GM12872 (cell line): Measurements from ENCODE around the gene TNFRSF8.

Experiments
- CTCF ChIP-seq: IDR thresholded peaks from 3 replicates; pipeline ENCODE4 v1.5.1; 2011; ENCODE audit warnings: low read depth, mild to moderate bottlenecking, low read length, moderate library complexity; ENCODE audit not compliant: insufficient read depth

The TNFRSF8 gene

GRCh38 chr1:12091191-12091590 is 28.1 kb downstream of the TNFRSF8 start:
- no peak for TF ChIP-seq CTCF

GRCh38 chr1:12094180-12094579 is 31.1 kb downstream of the TNFRSF8 start:
- TF ChIP-seq CTCF: no peak

GRCh38 chr1:12095452-12096263 is 32.6 kb downstream of the TNFRSF8 start:
- TF ChIP-seq CTCF: no peak

DNA sequence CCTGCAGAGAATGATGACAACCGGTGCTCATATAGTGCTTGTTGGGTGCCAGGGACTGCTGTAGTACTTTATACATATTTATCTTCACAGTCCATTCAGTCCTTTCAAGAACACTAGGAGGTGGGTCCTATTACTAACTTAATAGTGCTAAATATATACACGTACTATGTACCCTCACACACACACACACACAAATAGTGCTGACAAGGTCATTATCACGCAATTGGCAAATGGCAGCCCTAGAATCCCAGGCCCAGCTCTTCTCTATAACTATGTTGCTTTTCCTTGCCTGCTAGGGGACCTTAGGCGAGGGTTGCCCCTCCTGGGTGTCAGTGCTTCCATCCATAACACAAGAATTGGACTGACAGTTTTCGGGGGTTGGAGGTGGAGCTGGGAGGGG is 33.5 kb downstream of the TNFRSF8 start:
- no peak for TF ChIP-seq CTCF

DNA sequence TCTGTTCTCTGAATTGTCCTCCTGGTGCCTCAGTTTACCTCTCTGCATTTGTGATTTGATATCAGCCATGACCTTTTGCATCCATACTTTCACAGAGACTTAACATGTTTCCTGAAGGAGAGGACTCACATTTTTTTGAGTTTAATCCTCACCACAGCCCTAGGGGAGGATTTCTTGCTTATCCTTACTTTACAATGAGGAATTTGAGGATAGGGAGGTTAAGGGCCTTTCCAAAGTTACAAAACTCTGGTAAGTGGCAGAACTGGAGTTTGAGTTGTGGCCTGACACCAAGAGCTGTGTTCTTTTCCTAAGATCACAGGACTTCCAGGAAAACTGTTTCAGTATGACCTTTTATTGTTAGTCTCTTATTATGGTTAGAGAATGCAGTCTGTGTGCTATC is 34.2 kb downstream of the TNFRSF8 start:
- TF ChIP-seq CTCF: no peak

DNA sequence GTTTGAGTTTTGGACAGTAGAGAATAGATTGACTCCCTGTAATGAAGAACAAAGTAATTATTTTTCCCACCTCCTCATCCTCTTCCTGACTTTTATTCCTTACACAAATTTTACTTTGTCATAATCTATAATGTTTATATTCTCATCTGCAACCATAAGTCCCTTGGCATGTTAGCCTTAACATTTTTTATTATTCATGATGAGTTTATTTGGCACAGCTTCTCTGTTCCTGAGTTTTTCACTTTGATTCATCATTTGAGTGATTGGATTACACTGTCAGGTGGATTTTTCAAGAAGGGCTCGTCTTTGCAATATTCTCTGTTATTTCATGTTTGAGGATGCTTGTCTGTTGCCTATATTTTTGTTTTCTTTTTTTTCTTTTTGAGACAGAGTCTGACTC is 35.7 kb downstream of the TNFRSF8 start:
- no peak for TF ChIP-seq CTCF

GRCh38 chr1:12099610-12100009 is 36.5 kb downstream of the TNFRSF8 start:
- no peak for TF ChIP-seq CTCF
